ENCODE measurements around the gene ZBTB20. TPM values are rescaled to one million over a fixed set of nuclear protein-coding genes. Genes with fewer than 3 reads are reported as not detected.
A peak's percentile ranks its signal among the peaks of the same experiment; 100 is the strongest.

Gene ZBTB20
- total and polyA plus RNA-seq, 2 donors from 2014 or later = 0.99 to 142 TPM

DNA sequence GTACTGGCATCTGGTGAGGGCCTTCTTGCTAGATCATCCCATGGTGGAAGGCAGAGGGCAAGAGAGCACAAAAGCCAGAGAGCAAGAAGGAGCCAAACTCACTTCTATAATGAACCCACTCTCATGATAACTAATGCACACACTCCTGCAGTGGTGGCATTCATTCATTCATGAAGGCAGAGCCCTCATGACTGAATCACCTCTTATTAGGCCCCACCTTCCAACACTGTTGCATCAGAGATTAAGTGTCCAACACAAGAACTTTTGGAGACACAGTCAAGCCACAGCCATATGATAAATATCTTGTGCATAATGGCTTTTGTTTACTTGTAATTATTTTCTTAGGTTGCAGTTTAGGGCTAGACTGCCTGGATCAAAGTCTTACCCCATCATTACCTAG lies 670.6 kb downstream of the ZBTB20 start:
- no peak for TF ChIP-seq CTCF (IDR thresholded peaks at IDR 0.05; ENCODE audit: borderline replicate concordance, extremely low read depth, insufficient read depth)
- Histone ChIP-seq H3K9me3 (ENCODE audit: control insufficient read depth in 2 of 3, insufficient read depth in 1 of 3, low read length in 3 of 3) (no peaks in the 10 kb centered on the region), H3K27me3 (ENCODE audit: control insufficient read depth, insufficient read depth, low read length) (no peaks in the 10 kb centered on the region), H3K4me1 (ENCODE audit: control insufficient read depth in 2 of 3, insufficient read depth in 2 of 3, low read depth in 1 of 3, low read length in 3 of 3) (peaks cover 0 to under 1% (median 0%) of the 10 kb centered on the region in 3 donors), H3K27ac (ENCODE audit: low read depth in 2 of 2, low read length in 2 of 2) (no peak overlapping the region), H3K4me3 (ENCODE audit: low read length in 3 of 3) (no peak overlapping the region), H3K9ac (ENCODE audit: low read length in 3 of 3) (no peak overlapping the region), H3K36me3 (ENCODE audit: control insufficient read depth in 2 of 3, insufficient read depth in 3 of 3, low read length in 3 of 3) (no peaks in the 10 kb centered on the region)
- FAIRE-seq = no peak
- intact Hi-C loops (cut with DNase I) = no loop called here
- DNase-seq = no peak

DNA sequence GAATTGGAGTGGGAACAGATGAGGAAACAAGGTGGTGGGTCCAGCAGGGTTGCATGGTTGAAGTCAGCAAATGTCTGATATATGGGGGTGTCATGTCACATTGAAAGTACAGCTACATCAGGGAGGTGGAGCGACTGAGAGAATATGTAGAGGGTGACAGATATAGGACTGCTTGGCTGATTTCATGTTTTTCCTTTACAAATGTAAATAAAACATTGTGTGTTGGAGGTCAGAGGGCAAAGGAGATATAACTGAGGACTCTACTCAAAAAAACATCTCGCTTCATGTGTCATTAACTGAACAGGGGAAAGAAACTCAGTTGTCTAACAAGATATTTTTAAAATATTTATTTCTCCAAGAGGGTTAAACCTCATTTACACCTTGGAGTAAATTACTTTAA lies 675.6 kb downstream of the ZBTB20 start:
- H3K27ac ChIP-seq (ENCODE audit: low read depth in 2 of 2, low read length in 2 of 2) = no peak overlapping the region
- FAIRE-seq (no peak), DNase-seq (peak in 1 of 5 donors; percentile 20)
- peaks cover 0 to 3% (median 0%) of the 10 kb centered on the region in 3 donors for H3K4me1 ChIP-seq (ENCODE audit: control insufficient read depth in 2 of 3, insufficient read depth in 2 of 3, low read depth in 1 of 3, low read length in 3 of 3)
- H3K9me3 ChIP-seq (ENCODE audit: control insufficient read depth in 2 of 3, insufficient read depth in 1 of 3, low read length in 3 of 3) = no peaks in the 10 kb centered on the region
- no peak for TF ChIP-seq CTCF (IDR thresholded peaks at IDR 0.05; ENCODE audit: borderline replicate concordance, extremely low read depth, insufficient read depth)
- intact Hi-C loops (cut with DNase I) = no loop called here
- no peak overlapping the region for H3K4me3 ChIP-seq (ENCODE audit: low read length in 3 of 3)
- H3K9ac ChIP-seq (ENCODE audit: low read length in 3 of 3) = no peak overlapping the region
- H3K36me3 ChIP-seq (ENCODE audit: control insufficient read depth in 2 of 3, insufficient read depth in 3 of 3, low read length in 3 of 3) = no peaks in the 10 kb centered on the region
- H3K27me3 ChIP-seq (ENCODE audit: control insufficient read depth, insufficient read depth, low read length) = no peaks in the 10 kb centered on the region

DNA sequence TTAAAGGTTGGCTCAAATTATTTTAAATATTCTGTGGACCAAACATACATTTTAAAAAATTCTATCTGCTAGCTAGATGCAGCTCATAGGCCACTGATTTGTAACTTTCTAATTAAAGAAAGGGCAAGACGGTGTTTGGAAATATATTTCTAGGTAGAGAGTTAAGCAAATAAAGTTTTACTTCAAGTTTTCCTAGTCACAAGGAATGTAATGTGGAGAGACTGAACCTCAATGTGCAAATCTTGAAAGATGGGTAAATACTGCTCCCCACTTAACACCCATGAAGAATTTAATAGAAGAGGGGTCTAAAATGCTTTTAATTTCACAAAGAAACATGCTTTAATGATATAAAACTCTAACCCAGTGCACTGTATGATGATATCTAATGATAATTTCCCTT lies 678.0 kb downstream of the ZBTB20 start:
- H3K4me1 ChIP-seq (ENCODE audit: control insufficient read depth in 2 of 3, insufficient read depth in 2 of 3, low read depth in 1 of 3, low read length in 3 of 3) = peaks cover 0 to 3% (median 0%) of the 10 kb centered on the region in 3 donors
- H3K27ac ChIP-seq (ENCODE audit: low read depth in 2 of 2, low read length in 2 of 2) = no peak overlapping the region
- TF ChIP-seq CTCF (IDR thresholded peaks at IDR 0.05; ENCODE audit: borderline replicate concordance, extremely low read depth, insufficient read depth) = no peak
- FAIRE-seq = no peak
- no peak overlapping the region for H3K9ac ChIP-seq (ENCODE audit: low read length in 3 of 3)
- H3K36me3 ChIP-seq (ENCODE audit: control insufficient read depth in 2 of 3, insufficient read depth in 3 of 3, low read length in 3 of 3) = no peaks in the 10 kb centered on the region
- H3K27me3 ChIP-seq (ENCODE audit: control insufficient read depth, insufficient read depth, low read length) = no peaks in the 10 kb centered on the region
- intact Hi-C loops (cut with DNase I) = no loop called here
- no peak overlapping the region for H3K4me3 ChIP-seq (ENCODE audit: low read length in 3 of 3)
- DNase-seq = no peak
- H3K9me3 ChIP-seq (ENCODE audit: control insufficient read depth in 2 of 3, insufficient read depth in 1 of 3, low read length in 3 of 3) = no peaks in the 10 kb centered on the region

GRCh38 chr3:114466816-114467215 lies 680.3 kb downstream of the ZBTB20 start:
- intact Hi-C loops (cut with DNase I) = no loop called here
- no peak for TF ChIP-seq CTCF (IDR thresholded peaks at IDR 0.05; ENCODE audit: borderline replicate concordance, extremely low read depth, insufficient read depth)
- FAIRE-seq = no peak
- Histone ChIP-seq H3K27ac (ENCODE audit: low read depth in 2 of 2, low read length in 2 of 2) (no peak overlapping the region), H3K4me1 (ENCODE audit: control insufficient read depth in 2 of 3, insufficient read depth in 2 of 3, low read depth in 1 of 3, low read length in 3 of 3) (peaks cover 0 to 3% (median 0%) of the 10 kb centered on the region in 3 donors), H3K36me3 (ENCODE audit: control insufficient read depth in 2 of 3, insufficient read depth in 3 of 3, low read length in 3 of 3) (no peaks in the 10 kb centered on the region), H3K9me3 (ENCODE audit: control insufficient read depth in 2 of 3, insufficient read depth in 1 of 3, low read length in 3 of 3) (no peaks in the 10 kb centered on the region), H3K4me3 (ENCODE audit: low read length in 3 of 3) (no peak overlapping the region), H3K9ac (ENCODE audit: low read length in 3 of 3) (no peak overlapping the region), H3K27me3 (ENCODE audit: control insufficient read depth, insufficient read depth, low read length) (no peaks in the 10 kb centered on the region)
- DNase-seq = no peak

All from kidney (tissue), 14 donors.